HepG2 (cell line): ENCODE results near the gene SMIM1. TPM values are rescaled to one million over a fixed set of nuclear protein-coding genes. Genes with fewer than 3 reads are reported as not detected.
A peak's percentile ranks its signal among the peaks of the same experiment; 100 is the strongest.

Experiments
- ATAC-seq: fragments of 200-7000 bp; cut with Tn5 transposase; 3 replicates; pipeline ENCODE4 v1.9.1; 2020; ENCODE audit warnings: mild to moderate bottlenecking, moderate library complexity
- BruUV-seq: library from RNA; stranded (reverse); fragments of 400-500 nt; replicated peaks from 2 replicates; lab custom pipeline; 2021; lab: Mats Ljungman, UMichigan
- CTCF ChIA-PET: fragments of 300-600 bp; formaldehyde crosslinking; extraction: SDS; loops from one replicate; lab custom pipeline; 2021; ENCODE audit warnings: low total read pairs, inconsistent platforms, low intra/inter-chr PET ratio; lab: Yijun Ruan, JAX
- POLR2A ChIA-PET: fragments of 350-600 bp; sonication (Branson Sonifier 250); formaldehyde crosslinking; loops from one replicate; lab custom pipeline; 2020; ENCODE audit warnings: antibody characterized with exemption, inconsistent platforms; lab: Yijun Ruan, JAX
- DNase-seq: peaks from one replicate; pipeline ENCODE4 v3.0.0-alpha.2; 2015; ENCODE audit warnings: low spot score
- FAIRE-seq: peaks from 3 replicates; lab custom pipeline; 2011; peaks lifted over from hg19 to GRCh38; lab: Jason Lieb, UNC
- H2AFZ ChIP-seq: one replicate; pipeline ENCODE4 v1.6.1; 2011; ENCODE audit warnings: low read length, inconsistent platforms
- H3K27ac ChIP-seq: fragments of 300-600 bp; 3 replicates; pipeline ENCODE4 v1.8.0; 2011; ENCODE audit warnings: mixed run types, mild to moderate bottlenecking, mixed read lengths, low read length, inconsistent platforms; ENCODE audit not compliant: insufficient read depth; ENCODE audit errors: extremely low read length
- H3K27me3 ChIP-seq, 2 experiments: fragments of 200-600 bp in 1 of 2; 2 replicates in 1 of 2; 3 replicates in 1 of 2; pipeline versions ENCODE4 v1.6.0 to v1.8.0; 2011; ENCODE audit warnings: low read length in 2 of 2, mild to moderate bottlenecking in 2 of 2, moderate library complexity in 2 of 2, inconsistent platforms in 1 of 2; ENCODE audit not compliant: insufficient read depth in 2 of 2, control insufficient read depth in 1 of 2
- H3K36me3 ChIP-seq, 2 experiments: fragments of 200-600 bp in 1 of 2; replicated peaks in 1 of 2; 2 replicates in 1 of 2; 3 replicates in 1 of 2; pipeline versions ENCODE4 v1.5.1 to v1.8.0; 2011; ENCODE audit warnings: low read length in 2 of 2, inconsistent platforms in 1 of 2; ENCODE audit not compliant: insufficient read depth in 2 of 2, control insufficient read depth in 1 of 2
- H3K4me1 ChIP-seq: 2 replicates; pipeline ENCODE4 v1.5.1; 2012; ENCODE audit warnings: low read length, inconsistent platforms; ENCODE audit not compliant: insufficient read depth
- H3K4me2 ChIP-seq: 2 replicates; pipeline ENCODE4 v1.6.0; 2011; ENCODE audit warnings: low read depth, low read length, inconsistent platforms
- H3K4me3 ChIP-seq, 3 experiments: fragments of 200-600 bp in 1 of 3; sonication (generic), shearing (Covaris generic) in 1 of 3; replicated peaks in 1 of 3; 2 replicates each; pipeline ENCODE4 v1.5.1; 2011 to 2016; ENCODE audit warnings: low read length in 3 of 3, inconsistent platforms in 2 of 3, low read depth in 2 of 3, mild to moderate bottlenecking in 2 of 3, control low read depth in 1 of 3, mixed read lengths in 1 of 3; ENCODE audit not compliant: insufficient read depth in 1 of 3
- H3K79me2 ChIP-seq: one replicate; pipeline ENCODE4 v1.6.1; 2011; ENCODE audit warnings: low read length, inconsistent platforms; ENCODE audit not compliant: insufficient read depth
- H3K9ac ChIP-seq: 2 replicates; pipeline ENCODE4 v1.6.0; 2011; ENCODE audit warnings: mild to moderate bottlenecking, low read depth, low read length, inconsistent platforms; ENCODE audit not compliant: insufficient read depth
- H3K9me3 ChIP-seq: 2 replicates; pipeline ENCODE4 v1.5.1; 2012; ENCODE audit warnings: mild to moderate bottlenecking, low read length
- H4K20me1 ChIP-seq: 2 replicates; pipeline ENCODE4 v1.6.0; 2011; ENCODE audit warnings: inconsistent platforms, mild to moderate bottlenecking, low read length, moderate library complexity; ENCODE audit not compliant: insufficient read depth
- AGO2 ChIP-seq: fragments of 200-400 bp; formaldehyde crosslinking; optimal IDR thresholded peaks from 2 replicates; pipeline ENCODE3; 2017; ENCODE audit warnings: mild to moderate bottlenecking, low read depth, low read length, moderate library complexity
- MAZ ChIP-seq, 2 experiments: sonication (generic) in 1 of 2; formaldehyde crosslinking in 1 of 2; IDR thresholded peaks; 2 replicates each; pipeline versions ENCODE4 v1.5.0 to v1.6.1; 2012 to 2020; ENCODE audit warnings: low read depth in 2 of 2, mild to moderate bottlenecking in 2 of 2, borderline replicate concordance in 1 of 2, improper control_type of control experiment in 1 of 2, low read length in 1 of 2, missing genetic modification reagents in 1 of 2, moderate library complexity in 1 of 2
- SRY ChIP-seq: sonication (generic); formaldehyde crosslinking; IDR thresholded peaks from 2 replicates; pipeline ENCODE4 v1.8.0; 2022; ENCODE audit warnings: mild to moderate bottlenecking, missing genetic modification reagents
- ZMYM2 ChIP-seq: sonication (generic); formaldehyde crosslinking; IDR thresholded peaks from 2 replicates; pipeline ENCODE4 v1.8.0; 2022; ENCODE audit warnings: mild to moderate bottlenecking, missing genetic modification reagents
- ZNF687 ChIP-seq: sonication (generic); formaldehyde crosslinking; IDR thresholded peaks from 2 replicates; pipeline ENCODE4 v1.5.1; 2020; ENCODE audit warnings: mild to moderate bottlenecking, missing genetic modification reagents, moderate library complexity
- WGBS: methylation state at CpG from one replicate; pipeline ENCODE4 v1.1.6; 2017; ENCODE audit warnings: low lambda C conversion rate; 5-methylcytosine and 5-hydroxymethylcytosine counted together
- in situ Hi-C: cut with HindIII; loops from 2 replicates; pipeline ENCODE4 v1.10.0; 2017; ENCODE audit warnings: low pct_unique_long_range_greater_than_20kb; ENCODE audit not compliant: extremely low pct_ligation_motif_present
- intact Hi-C: fragments of 100-400 bp; cut with micrococcal nuclease; formaldehyde crosslinking; loops from one replicate; pipeline ENCODE4 v1.10.0; 2022; ENCODE audit not compliant: unreplicated experiment
- polyA plus RNA-seq, 8 experiments: library from polyadenylated mRNA; depleted of rRNA in 3 of 8; stranded (reverse) in 7 of 8; unstranded in 1 of 8; fragments of >200 nt; fragmentation: Illumina TruSeq in 4 of 8; extraction: Trizol in 4 of 8; gene quantifications; 2 replicates each; pipeline versions ENCODE4 v1.2.1 to v1.2.3, GENCODE V29; 2011 to 2016; ENCODE audit warnings: low read depth in 4 of 8, missing spikeins in 1 of 8, mixed read lengths in 1 of 8; ENCODE audit not compliant: insufficient read depth in 1 of 8
- total RNA-seq, 5 experiments: library from RNA; depleted of rRNA; stranded (reverse); fragments of >200 nt; fragmentation: Illumina TruSeq; extraction: Trizol; gene quantifications; 2 replicates each; pipeline ENCODE4 v1.2.3, GENCODE V29; 2016; ENCODE audit warnings: low read depth in 1 of 5

Gene SMIM1
- total and polyA plus RNA-seq, 2 of the 13 experiments (the other 11 are each of a cell fraction or from before 2014, with no cell fraction given) = 12.4 to 56.3 TPM

- ChIA-PET POLR2A (interaction anchor here (0.9 kb wide), 1 partner anchor 22 kb away, joined by 3 read pairs; no protein-coding TSS in a partner anchor), CTCF (no interaction called here)
- no peak overlapping the region for H3K27ac ChIP-seq
- DNase-seq (no peak), ATAC-seq (no peak), FAIRE-seq (no peak)
- in situ Hi-C loops (no loop called here), intact Hi-C loops (no loop called here)
- no peak for TF ChIP-seq ZMYM2 (CRISPR knock-in tag)
- TF ChIP-seq MAZ (IDR thresholded peaks at IDR 0.05; ENCODE audit: borderline replicate concordance, low read depth, low read length) = no peak
- TF ChIP-seq MAZ (CRISPR knock-in tag; IDR thresholded peaks at IDR 0.05; ENCODE audit: low read depth) = no peak
- H4K20me1 ChIP-seq = no peaks in the 10 kb centered on the region
- H3K4me2 ChIP-seq = no peak overlapping the region
- no peaks in the 10 kb centered on the region for H3K79me2 ChIP-seq
- BruUV-seq = no TSS peak
- H3K27me3 ChIP-seq = peaks cover 2 to 35% of the 10 kb centered on the region in 2 experiments; a peak in 4 of 5 replicates
- no peaks in the 10 kb centered on the region for H3K9me3 ChIP-seq
- H2AFZ ChIP-seq = no peak overlapping the region
- H3K4me3 ChIP-seq = no peak overlapping the region
- H3K4me1 ChIP-seq = peaks cover 38% of the 10 kb centered on the region
- H3K36me3 ChIP-seq = no peaks in the 10 kb centered on the region
- WGBS = 83% methylated on average over 16 of the region's 17 CpGs
- H3K9ac ChIP-seq = no peak overlapping the region
Observed at GRCh38 chr1:3767328-3767925, 5.1 kb upstream of the SMIM1 start.

DNA sequence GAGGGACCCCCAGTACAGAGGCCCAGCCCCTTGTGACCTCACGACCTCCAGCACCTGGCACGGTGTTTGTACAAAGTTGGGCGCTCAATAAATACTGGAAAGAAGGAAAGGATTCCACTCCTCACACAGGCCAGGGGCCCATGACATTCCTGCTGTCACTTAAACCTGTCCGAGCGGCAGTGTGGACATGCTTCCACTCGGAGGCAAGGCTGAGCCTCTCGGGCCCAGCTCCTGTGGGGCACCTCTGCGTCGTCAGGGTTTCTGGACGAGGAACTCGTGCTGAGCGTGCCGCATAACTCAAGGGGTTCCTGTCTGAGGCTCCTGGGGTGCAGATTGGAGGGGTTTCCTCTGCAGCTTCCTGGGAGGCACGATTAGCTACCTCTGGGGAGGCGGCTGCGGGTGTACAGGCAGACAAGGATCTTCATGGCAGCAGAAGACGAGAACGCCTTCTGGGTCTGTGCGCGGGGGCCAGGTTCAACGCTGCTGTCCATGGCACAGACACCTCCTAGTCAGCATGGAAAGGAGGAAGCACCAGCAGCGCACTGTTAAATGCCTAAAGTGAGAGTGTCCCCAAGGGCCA lies 3.6 kb upstream of the SMIM1 start:
- ChIA-PET CTCF (no interaction called here), POLR2A (interaction anchor here (1.2 kb wide), 1 partner anchor 14 kb away, joined by 3 read pairs; no protein-coding TSS in a partner anchor)
- 100% methylated on average over 5 of the region's 22 CpGs for WGBS
- Histone ChIP-seq H3K27me3 (peaks cover 0 to 20% of the 10 kb centered on the region in 2 experiments; a peak in 4 of 5 replicates), H3K4me3 (no peak overlapping the region), H3K4me2 (no peak overlapping the region), H3K27ac (no peak overlapping the region), H3K79me2 (peaks cover 13% of the 10 kb centered on the region), H4K20me1 (no peaks in the 10 kb centered on the region), H3K9ac (no peak overlapping the region), H3K4me1 (peaks cover 42% of the 10 kb centered on the region), H2AFZ (no peak overlapping the region), H3K9me3 (no peaks in the 10 kb centered on the region), H3K36me3 (no peaks in the 10 kb centered on the region)
- intact Hi-C loops = no loop called here
- ATAC-seq (no peak), DNase-seq (no peak), FAIRE-seq (no peak)
- TF ChIP-seq ZNF687 (CRISPR knock-in tag) (peak; percentile 30; the same call in 1 of the 2 replicates), SRY (CRISPR knock-in tag) (no peak), AGO2 (peak; percentile 36)
- in situ Hi-C loops = no loop called here
- BruUV-seq = no TSS peak
